ENCODE measurements around the gene TNFRSF13B.
"Not testable (repeated sequence)": the region's sequence is repeated elsewhere in the genome, so short reads cannot be mapped to it uniquely, and the experiment has no call there.

The TNFRSF13B gene

DNA sequence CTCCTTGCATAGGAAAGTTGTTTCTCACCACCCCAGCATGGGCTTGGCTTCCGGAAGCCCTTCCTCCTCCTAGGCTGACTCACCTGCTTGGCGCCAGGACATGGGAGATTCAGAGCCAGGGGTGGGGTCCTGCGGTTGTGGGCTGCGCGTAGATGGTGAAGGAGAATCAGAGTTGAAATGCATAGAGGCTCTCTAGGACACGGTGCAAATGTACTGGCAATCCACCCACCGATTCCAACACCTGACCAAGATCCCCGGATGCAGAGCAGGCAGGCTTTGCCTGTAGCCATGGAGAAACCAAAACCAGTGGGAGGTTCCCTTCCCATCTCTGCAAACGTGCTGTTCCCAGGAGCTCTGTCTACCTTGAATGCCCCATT, 42.8 kb upstream of the TNFRSF13B start:
- H3K79me1 ChIP-seq (ENCODE audit: low read length); H3K36me3 ChIP-seq (ENCODE audit: control insufficient read depth, insufficient read depth, low read length); H3K9ac ChIP-seq (ENCODE audit: low read length); H3K23ac ChIP-seq (ENCODE audit: low read length); H3K4me3 ChIP-seq (ENCODE audit: low read length); H3K4ac ChIP-seq (ENCODE audit: low read depth, low read length); H2BK120ac ChIP-seq (ENCODE audit: low read depth, low read length); H3K18ac ChIP-seq (ENCODE audit: low read length); H4K5ac ChIP-seq (ENCODE audit: low read length); H2AK5ac ChIP-seq (ENCODE audit: low read length); H3K27ac ChIP-seq (ENCODE audit: low read depth, low read length); H3K4me1 ChIP-seq (ENCODE audit: control insufficient read depth, low read depth, low read length); H3K79me2 ChIP-seq (ENCODE audit: control insufficient read depth, insufficient read depth, low read length); H3K27me3 ChIP-seq (ENCODE audit: insufficient read depth, low read length, poor library complexity); H2BK15ac ChIP-seq (replicated peaks; ENCODE audit: low read depth); DNase-seq; H3K4me2 ChIP-seq (ENCODE audit: low read length); H2BK5ac ChIP-seq (ENCODE audit: low read length); H4K8ac ChIP-seq (ENCODE audit: low read depth, low read length); H3K56ac ChIP-seq (ENCODE audit: low read length): not testable (repeated sequence)
- WGBS (ENCODE audit: extremely low coverage, insufficient coverage, low lambda C conversion rate): no CpG with 5 or more reads among the region's 9 CpGs

DNA sequence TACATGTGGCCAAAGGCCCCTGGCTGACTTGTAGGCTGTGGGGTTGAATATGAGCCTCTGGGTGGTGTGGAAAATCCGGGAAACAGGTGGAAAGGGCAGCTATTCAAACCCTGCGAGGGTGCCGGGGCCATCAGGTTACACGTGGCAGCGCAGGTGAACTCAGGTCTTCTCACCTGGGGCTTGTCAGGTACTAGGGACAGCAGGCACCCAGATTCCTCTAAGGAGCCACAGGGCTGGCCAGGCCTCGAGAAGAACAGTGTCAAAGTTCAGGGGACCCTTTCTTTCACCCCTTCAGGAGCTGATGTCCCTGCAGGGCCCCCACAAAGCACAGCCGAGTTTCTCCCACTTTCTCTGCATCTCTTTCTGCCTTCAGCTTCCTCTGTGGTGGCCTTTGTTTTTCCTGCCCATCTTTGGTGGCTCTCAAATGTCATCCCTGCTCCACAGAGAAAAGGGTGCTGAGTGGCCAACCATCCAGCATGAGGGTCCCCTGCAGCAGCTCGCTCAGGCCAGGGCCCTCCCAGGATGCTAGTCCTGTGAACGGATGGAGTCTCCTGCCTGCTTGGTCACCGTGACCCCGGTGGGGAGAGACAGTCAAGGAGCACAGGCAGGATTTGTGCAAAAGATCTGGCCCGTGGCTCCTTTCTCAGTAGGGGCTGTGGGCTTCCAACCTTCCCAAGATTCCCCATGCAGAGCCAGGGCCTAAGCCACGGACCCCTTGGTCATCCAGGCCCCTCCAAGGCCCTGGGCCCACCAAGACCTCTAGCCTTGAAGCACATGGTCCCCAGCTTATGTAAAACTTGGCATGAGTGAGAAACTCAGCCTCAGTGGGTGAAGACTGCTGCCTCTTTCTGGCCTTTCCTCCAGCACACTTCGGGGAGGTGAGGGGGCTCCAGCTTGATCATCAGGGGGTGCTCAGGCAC, 42.2 kb upstream of the TNFRSF13B start:
- not testable (repeated sequence) for H3K36me3 ChIP-seq (ENCODE audit: control insufficient read depth, insufficient read depth, low read length); H2AK5ac ChIP-seq (ENCODE audit: low read length); H3K27me3 ChIP-seq (ENCODE audit: insufficient read depth, low read length, poor library complexity); DNase-seq; H3K56ac ChIP-seq (ENCODE audit: low read length); H3K4ac ChIP-seq (ENCODE audit: low read depth, low read length); H2BK120ac ChIP-seq (ENCODE audit: low read depth, low read length); H3K4me3 ChIP-seq (ENCODE audit: low read length); H3K27ac ChIP-seq (ENCODE audit: low read depth, low read length); H3K18ac ChIP-seq (ENCODE audit: low read length); H3K4me2 ChIP-seq (ENCODE audit: low read length); H4K8ac ChIP-seq (ENCODE audit: low read depth, low read length); H4K5ac ChIP-seq (ENCODE audit: low read length); H3K79me2 ChIP-seq (ENCODE audit: control insufficient read depth, insufficient read depth, low read length); H3K79me1 ChIP-seq (ENCODE audit: low read length); H3K9ac ChIP-seq (ENCODE audit: low read length); H3K23ac ChIP-seq (ENCODE audit: low read length); H3K4me1 ChIP-seq (ENCODE audit: control insufficient read depth, low read depth, low read length); H2BK15ac ChIP-seq (replicated peaks; ENCODE audit: low read depth); H2BK5ac ChIP-seq (ENCODE audit: low read length)
- WGBS (ENCODE audit: extremely low coverage, insufficient coverage, low lambda C conversion rate): no CpG with 5 or more reads among the region's 14 CpGs

DNA sequence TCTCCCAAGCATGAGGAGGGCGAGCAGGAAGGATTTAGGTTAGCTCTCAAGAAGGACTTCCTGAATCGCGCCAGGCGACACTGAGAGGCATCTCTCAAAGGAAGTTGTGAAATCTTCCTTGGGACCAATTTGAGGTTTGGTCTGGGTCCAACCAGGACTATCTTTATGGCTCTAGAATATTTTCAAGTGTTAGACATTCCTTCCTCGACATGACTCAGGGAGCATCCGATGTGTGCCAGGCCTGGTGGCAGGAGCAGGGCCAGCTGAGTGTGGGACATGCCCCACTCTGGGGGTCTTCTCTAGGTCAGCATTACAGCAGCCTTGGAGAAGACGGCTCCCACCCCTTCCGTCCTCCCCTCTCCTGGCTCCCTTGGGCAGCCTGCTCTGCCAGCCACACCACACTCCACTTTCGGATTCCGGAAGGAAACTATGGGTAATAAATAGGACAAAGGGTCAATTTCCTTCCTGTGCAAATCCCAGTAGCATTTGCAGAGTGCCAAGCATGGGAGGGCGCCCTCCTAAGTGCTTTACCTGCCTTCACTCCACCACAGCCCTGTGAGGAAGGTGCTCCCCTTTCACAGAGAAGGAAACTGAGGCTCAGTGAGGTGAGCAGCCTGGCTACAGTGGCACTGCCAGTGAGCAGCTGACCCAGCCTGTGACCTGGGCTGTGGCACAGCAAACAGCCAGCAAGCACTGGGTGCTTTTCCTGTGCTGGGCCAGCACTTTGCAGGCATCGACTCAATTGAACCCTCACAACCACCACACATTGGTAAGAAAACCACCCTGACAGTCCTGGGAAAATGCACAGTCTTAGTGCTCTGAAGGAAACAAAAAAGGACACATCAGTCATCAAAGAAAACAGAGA, 39.4 kb upstream of the TNFRSF13B start:
- not testable (repeated sequence) for H3K79me2 ChIP-seq (ENCODE audit: control insufficient read depth, insufficient read depth, low read length); H3K27me3 ChIP-seq (ENCODE audit: insufficient read depth, low read length, poor library complexity); H3K4me1 ChIP-seq (ENCODE audit: control insufficient read depth, low read depth, low read length); H3K4me2 ChIP-seq (ENCODE audit: low read length); H3K4me3 ChIP-seq (ENCODE audit: low read length); H4K8ac ChIP-seq (ENCODE audit: low read depth, low read length); H3K4ac ChIP-seq (ENCODE audit: low read depth, low read length); H3K79me1 ChIP-seq (ENCODE audit: low read length); H3K9ac ChIP-seq (ENCODE audit: low read length); H2BK15ac ChIP-seq (replicated peaks; ENCODE audit: low read depth); H4K5ac ChIP-seq (ENCODE audit: low read length); H3K56ac ChIP-seq (ENCODE audit: low read length); H3K27ac ChIP-seq (ENCODE audit: low read depth, low read length); H2AK5ac ChIP-seq (ENCODE audit: low read length); H3K18ac ChIP-seq (ENCODE audit: low read length); DNase-seq; H2BK5ac ChIP-seq (ENCODE audit: low read length); H3K23ac ChIP-seq (ENCODE audit: low read length); H3K36me3 ChIP-seq (ENCODE audit: control insufficient read depth, insufficient read depth, low read length); H2BK120ac ChIP-seq (ENCODE audit: low read depth, low read length)
- no CpG with 5 or more reads among the region's 12 CpGs for WGBS (ENCODE audit: extremely low coverage, insufficient coverage, low lambda C conversion rate)

DNA sequence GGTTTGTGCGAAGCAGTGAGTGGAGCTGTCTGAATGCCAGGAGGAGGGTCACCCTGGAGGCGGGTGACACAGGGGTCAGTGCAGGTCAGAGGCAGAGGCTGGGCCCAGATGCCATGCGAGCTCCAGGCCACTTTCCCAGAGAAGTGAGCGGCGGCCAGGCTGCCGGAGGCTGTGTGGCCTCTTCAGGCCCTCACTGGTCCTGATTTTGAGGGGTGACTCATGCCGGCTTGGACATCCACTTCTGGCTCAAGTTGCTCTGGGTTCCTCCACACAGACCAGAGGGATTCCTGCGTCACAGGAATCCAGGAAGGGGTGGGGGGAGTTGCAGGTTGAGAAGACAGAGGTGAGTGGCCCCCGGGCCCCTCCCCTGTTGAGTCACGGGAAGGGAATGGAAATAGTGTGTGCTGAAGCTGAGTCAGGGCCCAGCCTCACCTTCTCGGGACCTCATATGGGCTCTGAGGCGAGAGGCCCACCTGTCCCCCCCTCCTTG, 38.7 kb upstream of the TNFRSF13B start:
- H2AK5ac ChIP-seq (ENCODE audit: low read length); H3K4me1 ChIP-seq (ENCODE audit: control insufficient read depth, low read depth, low read length); H2BK120ac ChIP-seq (ENCODE audit: low read depth, low read length); H3K4me2 ChIP-seq (ENCODE audit: low read length); H4K5ac ChIP-seq (ENCODE audit: low read length); H3K27ac ChIP-seq (ENCODE audit: low read depth, low read length); H3K79me1 ChIP-seq (ENCODE audit: low read length); H3K27me3 ChIP-seq (ENCODE audit: insufficient read depth, low read length, poor library complexity); H2BK5ac ChIP-seq (ENCODE audit: low read length); H3K56ac ChIP-seq (ENCODE audit: low read length); H3K9ac ChIP-seq (ENCODE audit: low read length); H3K4me3 ChIP-seq (ENCODE audit: low read length); H3K23ac ChIP-seq (ENCODE audit: low read length); H2BK15ac ChIP-seq (replicated peaks; ENCODE audit: low read depth); DNase-seq; H3K36me3 ChIP-seq (ENCODE audit: control insufficient read depth, insufficient read depth, low read length); H3K18ac ChIP-seq (ENCODE audit: low read length); H3K4ac ChIP-seq (ENCODE audit: low read depth, low read length); H3K79me2 ChIP-seq (ENCODE audit: control insufficient read depth, insufficient read depth, low read length); H4K8ac ChIP-seq (ENCODE audit: low read depth, low read length): not testable (repeated sequence)
- no CpG with 5 or more reads among the region's 12 CpGs for WGBS (ENCODE audit: extremely low coverage, insufficient coverage, low lambda C conversion rate)

DNA sequence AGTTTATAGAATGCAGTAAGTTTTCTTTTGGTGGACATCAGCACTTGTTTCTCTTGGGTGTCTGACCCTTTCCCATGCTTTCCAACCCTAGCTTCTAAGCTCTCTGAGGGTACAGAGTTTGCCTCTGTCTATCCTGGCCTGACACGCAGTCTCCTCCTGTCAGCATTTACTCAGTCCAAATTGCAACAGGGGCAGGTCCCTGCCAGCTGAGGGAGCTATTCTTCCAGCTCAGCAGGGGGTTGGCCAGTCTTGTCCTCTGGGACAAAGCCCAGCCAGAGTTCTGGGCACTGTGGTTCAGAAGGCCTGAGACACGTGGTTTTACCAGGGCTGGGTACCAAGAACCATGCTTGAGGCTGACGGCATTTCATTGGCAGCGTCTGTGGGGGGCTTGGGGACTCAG, 38.1 kb upstream of the TNFRSF13B start:
- H3K4ac ChIP-seq (ENCODE audit: low read depth, low read length); H3K36me3 ChIP-seq (ENCODE audit: control insufficient read depth, insufficient read depth, low read length); H3K79me2 ChIP-seq (ENCODE audit: control insufficient read depth, insufficient read depth, low read length); H2BK15ac ChIP-seq (replicated peaks; ENCODE audit: low read depth); H3K9ac ChIP-seq (ENCODE audit: low read length); H3K27ac ChIP-seq (ENCODE audit: low read depth, low read length); H4K8ac ChIP-seq (ENCODE audit: low read depth, low read length); H3K4me2 ChIP-seq (ENCODE audit: low read length); H3K56ac ChIP-seq (ENCODE audit: low read length); DNase-seq; H3K4me1 ChIP-seq (ENCODE audit: control insufficient read depth, low read depth, low read length); H2BK5ac ChIP-seq (ENCODE audit: low read length); H3K23ac ChIP-seq (ENCODE audit: low read length); H4K5ac ChIP-seq (ENCODE audit: low read length); H2BK120ac ChIP-seq (ENCODE audit: low read depth, low read length); H3K18ac ChIP-seq (ENCODE audit: low read length); H3K4me3 ChIP-seq (ENCODE audit: low read length); H3K79me1 ChIP-seq (ENCODE audit: low read length); H2AK5ac ChIP-seq (ENCODE audit: low read length); H3K27me3 ChIP-seq (ENCODE audit: insufficient read depth, low read length, poor library complexity): not testable (repeated sequence)
- WGBS (ENCODE audit: extremely low coverage, insufficient coverage, low lambda C conversion rate): no CpG with 5 or more reads among the region's 4 CpGs
